Endothelial cell of umbilical vein (primary cell): ENCODE measurements around the gene ZNF598. TPM values are rescaled to one million over a fixed set of nuclear protein-coding genes. Genes with fewer than 3 reads are reported as not detected.

Source experiments
- BruUV-seq: library from RNA; stranded (reverse); fragments of 400-500 nt; replicated peaks from 2 replicates; lab custom pipeline; 2021; lab: Mats Ljungman, UMichigan
- CTCF ChIA-PET: fragments of 300-600, 350-600 bp; sonication (Branson Sonifier 250); formaldehyde crosslinking; loops from one replicate; lab custom pipeline; 2021; ENCODE audit warnings: antibody characterized with exemption, inconsistent platforms; lab: Charles Lee
- POLR2A ChIA-PET: fragments of 300-600, 350-600 bp; sonication (Branson Sonifier 250); formaldehyde crosslinking; loops from one replicate; lab custom pipeline; 2021; ENCODE audit warnings: antibody characterized with exemption, inconsistent platforms; lab: Charles Lee
- DNase-seq: peaks from one replicate; pipeline ENCODE4 v3.0.0-alpha.2; 2011; ENCODE audit warnings: low read depth, low spot score
- FAIRE-seq: peaks from 2 replicates; lab custom pipeline; 2011; peaks lifted over from hg19 to GRCh38; lab: Jason Lieb, UNC
- H2AFZ ChIP-seq: 2 replicates; pipeline ENCODE4 v1.6.0; 2012; ENCODE audit warnings: low read depth, low read length, control low read depth, inconsistent platforms
- H3K27ac ChIP-seq: 2 replicates; pipeline ENCODE4 v1.5.1; 2011; ENCODE audit warnings: low read depth, mild to moderate bottlenecking, control low read depth, low read length, moderate library complexity; ENCODE audit not compliant: insufficient read depth
- H3K27me3 ChIP-seq, 2 experiments: 2 replicates each; pipeline versions ENCODE4 v1.6.0 to v1.6.1; 2011; ENCODE audit warnings: low read length in 2 of 2, mixed read lengths in 1 of 2; ENCODE audit not compliant: control insufficient read depth in 2 of 2, insufficient read depth in 2 of 2
- H3K36me3 ChIP-seq, 2 experiments: 2 replicates in 1 of 2; 3 replicates in 1 of 2; pipeline ENCODE4 v1.5.1; 2011; ENCODE audit warnings: low read length in 2 of 2, mild to moderate bottlenecking in 1 of 2, moderate library complexity in 1 of 2; ENCODE audit not compliant: control insufficient read depth in 2 of 2, insufficient read depth in 2 of 2; ENCODE audit errors: extremely low read depth in 1 of 2
- H3K4me1 ChIP-seq: 3 replicates; pipeline ENCODE4 v1.5.1; 2011; ENCODE audit warnings: mild to moderate bottlenecking, low read length; ENCODE audit not compliant: control insufficient read depth, insufficient read depth; ENCODE audit errors: extremely low read depth
- H3K4me2 ChIP-seq: 2 replicates; pipeline ENCODE4 v1.6.1; 2011; ENCODE audit warnings: low read length, control low read depth, mixed read lengths; ENCODE audit not compliant: insufficient read depth
- H3K4me3 ChIP-seq, 3 experiments: fragments of 200-600 bp in 1 of 3; sonication (generic), shearing (Covaris generic) in 1 of 3; replicated peaks in 1 of 3; 2 replicates each; pipeline ENCODE4 v1.5.1; 2011 to 2016; ENCODE audit warnings: control low read depth in 3 of 3, low read length in 3 of 3, mild to moderate bottlenecking in 2 of 3, inconsistent platforms in 1 of 3, low read depth in 1 of 3, moderate library complexity in 1 of 3; ENCODE audit not compliant: insufficient read depth in 1 of 3
- H3K79me2 ChIP-seq: 2 replicates; pipeline ENCODE4 v1.6.0; 2012; ENCODE audit warnings: low read length, inconsistent platforms; ENCODE audit not compliant: control insufficient read depth, insufficient read depth
- H3K9ac ChIP-seq: replicated peaks from 2 replicates; pipeline ENCODE3; 2011; ENCODE audit warnings: low read length, control low read depth; ENCODE audit not compliant: insufficient read depth; ENCODE audit errors: extremely low read depth
- H3K9me1 ChIP-seq: replicated peaks from 3 replicates; pipeline ENCODE4 v1.6.0; 2011; ENCODE audit warnings: mild to moderate bottlenecking, low read length; ENCODE audit not compliant: control insufficient read depth, insufficient read depth; ENCODE audit errors: extremely low read depth
- H3K9me3 ChIP-seq: replicated peaks from 2 replicates; pipeline ENCODE4 v1.5.1; 2012; ENCODE audit warnings: low read length, inconsistent platforms; ENCODE audit not compliant: control insufficient read depth, insufficient read depth
- H4K20me1 ChIP-seq: replicated peaks from 2 replicates; pipeline ENCODE3; 2011; ENCODE audit warnings: mild to moderate bottlenecking, low read length; ENCODE audit not compliant: control insufficient read depth, insufficient read depth; ENCODE audit errors: extremely low read depth
- EZH2 ChIP-seq: IDR thresholded peaks from 2 replicates; pipeline ENCODE4 v1.6.1; 2012; ENCODE audit warnings: borderline replicate concordance, low read depth, mild to moderate bottlenecking, moderate library complexity, low read length, inconsistent platforms; ENCODE audit not compliant: severe bottlenecking
- FOS ChIP-seq: IDR thresholded peaks from 2 replicates; pipeline ENCODE4 v1.6.1; 2011; ENCODE audit warnings: mild to moderate bottlenecking, low read length, moderate library complexity, borderline replicate concordance; ENCODE audit not compliant: insufficient read depth
- GATA2 ChIP-seq: IDR thresholded peaks from 2 replicates; pipeline ENCODE4 v1.7.0; 2011; ENCODE audit warnings: low read depth, mild to moderate bottlenecking, moderate library complexity, mixed read lengths, low read length; ENCODE audit not compliant: insufficient read length, insufficient read depth
- JUN ChIP-seq: IDR thresholded peaks from 2 replicates; pipeline ENCODE4 v1.6.1; 2011; ENCODE audit warnings: borderline replicate concordance, low read depth; ENCODE audit not compliant: insufficient read length, insufficient read depth
- MYC ChIP-seq: IDR thresholded peaks from one replicate; pipeline ENCODE4 v1.6.1; 2011; ENCODE audit warnings: mild to moderate bottlenecking, low read depth, low read length
- POLR2A ChIP-seq: IDR thresholded peaks from 2 replicates; pipeline ENCODE4 v1.6.1; 2012; ENCODE audit warnings: low read depth, mild to moderate bottlenecking, control low read depth, low read length
- POLR2AphosphoS5 ChIP-seq: IDR thresholded peaks from 2 replicates; pipeline ENCODE4 v1.6.1; 2012; ENCODE audit warnings: low read depth, mild to moderate bottlenecking, control low read depth, low read length, moderate library complexity; ENCODE audit not compliant: insufficient read depth
- dilution Hi-C: fragments of 300-500 bp; cut with MboI; formaldehyde crosslinking; loops from one replicate; pipeline ENCODE4 v1.15.0; 2019; ENCODE audit warnings: low sequenced_read_pairs; ENCODE audit not compliant: extremely low pct_ligation_motif_present
- intact Hi-C: fragments of 100-400 bp; cut with micrococcal nuclease; formaldehyde crosslinking; loops from one replicate; pipeline ENCODE4 v1.10.0; 2022
- polyA plus RNA-seq, 4 experiments: library from polyadenylated mRNA; depleted of rRNA in 3 of 4; stranded (reverse) in 3 of 4; unstranded in 1 of 4; fragments of >200 nt; gene quantifications; 2 replicates each; pipeline versions ENCODE4 v1.2.1 to v1.2.3, GENCODE V29; 2011 to 2012; ENCODE audit warnings: missing spikeins in 1 of 4
- total RNA-seq: library from RNA; stranded (reverse); gene quantifications from 2 replicates; pipeline ENCODE4 v1.2.3, GENCODE V29; 2021
- TF ChIP-seq, protein P1 (sequence below), 2 donors: IDR thresholded peaks; 1 replicate in 1 of 2; 2 replicates in 1 of 2; pipeline ENCODE4 v1.5.1; 2011; ENCODE audit warnings: low read length in 2 of 2, mild to moderate bottlenecking in 2 of 2, moderate library complexity in 2 of 2, control low read depth in 1 of 2, inconsistent platforms in 1 of 2, low read depth in 1 of 2; ENCODE audit not compliant: insufficient read depth in 1 of 2; ENCODE audit errors: extremely low read depth in 1 of 2
- TF ChIP-seq, protein P2 (sequence below): IDR thresholded peaks from 2 replicates; pipeline ENCODE4 v1.6.1; 2011; ENCODE audit not compliant: insufficient read depth, insufficient read length

The ZNF598 gene
- total and polyA plus RNA-seq, 2 donors (not counting 3 experiments of a cell fraction or from before 2014, with no cell fraction given): 43.3 to 67.0 TPM

DNA sequence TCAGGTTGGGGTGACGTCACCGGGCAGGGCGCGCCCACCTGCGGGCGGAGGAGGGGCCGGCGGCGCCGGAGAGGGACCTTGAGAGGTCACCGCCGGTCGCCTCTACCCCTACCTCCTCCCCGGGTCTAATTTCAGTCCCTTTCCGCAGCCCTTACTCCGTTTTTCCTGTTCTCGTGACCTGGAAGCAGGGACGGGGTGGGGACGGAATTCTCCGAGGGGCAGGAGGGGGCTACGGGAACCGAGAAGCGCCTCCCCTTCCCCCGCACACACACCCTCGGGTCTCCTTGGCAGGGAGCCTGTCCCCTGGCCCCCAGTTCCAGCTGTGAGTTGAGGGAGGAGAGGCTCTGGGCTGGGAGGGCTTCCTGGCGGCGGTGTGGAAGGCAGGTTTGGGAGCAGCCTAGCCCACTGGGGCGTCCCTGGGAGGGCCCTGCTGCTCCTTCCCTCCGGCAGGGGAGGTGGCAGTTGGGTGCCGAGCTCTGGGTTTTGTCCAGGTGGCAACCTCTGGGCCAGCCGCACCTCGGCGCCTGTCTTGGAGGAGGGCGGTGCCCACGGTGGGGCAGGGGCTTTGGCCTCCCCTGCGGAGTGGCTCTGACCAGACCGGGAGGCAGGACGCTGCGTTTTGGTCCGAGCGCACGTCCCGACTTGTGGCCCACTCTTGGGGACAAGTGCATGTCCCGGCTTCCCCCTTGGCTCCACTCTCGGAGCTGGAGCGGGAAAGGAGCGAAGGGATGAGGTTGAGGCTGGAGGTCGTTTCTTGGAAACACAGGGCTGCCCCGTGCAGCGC, 19.1 kb downstream of the ZNF598 start:
- POLR2A ChIA-PET: no interaction called here
- dilution Hi-C loops: no loop called here
- FAIRE-seq: no peak
- intact Hi-C loops: no loop called here
- no peak overlapping the region for H2AFZ ChIP-seq
- no peaks in the 10 kb centered on the region for H3K79me2 ChIP-seq
- no peaks in the 10 kb centered on the region for H4K20me1 ChIP-seq
- no peaks in the 10 kb centered on the region for H3K9me3 ChIP-seq
- TF ChIP-seq EZH2 (peak; percentile 87), GATA2 (no peak)
- CTCF ChIA-PET: interaction anchor here (2.5 to 3.9 kb wide), 2 partner anchors 12 to 150 kb away, joined by 9 to 23 read pairs; no protein-coding TSS in a partner anchor
- BruUV-seq: no TSS peak
- H3K9me1 ChIP-seq: no peaks in the 10 kb centered on the region
- no peak for DNase-seq
- H3K4me3 ChIP-seq: no peak overlapping the region
- peaks cover 0 to 7% of the 10 kb centered on the region in 2 experiments for H3K36me3 ChIP-seq
- no peak overlapping the region for H3K27ac ChIP-seq
- peaks cover 7% of the 10 kb centered on the region for H3K4me1 ChIP-seq
- no peak overlapping the region for H3K4me2 ChIP-seq
- H3K27me3 ChIP-seq: peaks cover 23 to 24% of the 10 kb centered on the region in 2 experiments
- H3K9ac ChIP-seq: no peak overlapping the region

- no peak overlapping the region for H3K9ac ChIP-seq
- CTCF ChIA-PET: no interaction called here
- FAIRE-seq (no peak), DNase-seq (no peak)
- peaks cover 23 to 24% of the 10 kb centered on the region in 2 experiments for H3K27me3 ChIP-seq
- no peaks in the 10 kb centered on the region for H3K9me1 ChIP-seq
- H3K9me3 ChIP-seq: no peaks in the 10 kb centered on the region
- dilution Hi-C loops (no loop called here), intact Hi-C loops (no loop called here)
- no peaks in the 10 kb centered on the region for H4K20me1 ChIP-seq
- BruUV-seq: no TSS peak
- H3K27ac ChIP-seq: no peak overlapping the region
- H3K36me3 ChIP-seq: peaks cover 0 to 7% of the 10 kb centered on the region in 2 experiments
- no peak overlapping the region for H2AFZ ChIP-seq
- H3K4me1 ChIP-seq: peaks cover 11% of the 10 kb centered on the region
- no peak overlapping the region for H3K4me3 ChIP-seq
- peaks cover 3% of the 10 kb centered on the region for H3K79me2 ChIP-seq
- POLR2A ChIA-PET: no interaction called here
- H3K4me2 ChIP-seq: no peak overlapping the region
- TF ChIP-seq GATA2: no peak
- TF ChIP-seq, protein P1, sequence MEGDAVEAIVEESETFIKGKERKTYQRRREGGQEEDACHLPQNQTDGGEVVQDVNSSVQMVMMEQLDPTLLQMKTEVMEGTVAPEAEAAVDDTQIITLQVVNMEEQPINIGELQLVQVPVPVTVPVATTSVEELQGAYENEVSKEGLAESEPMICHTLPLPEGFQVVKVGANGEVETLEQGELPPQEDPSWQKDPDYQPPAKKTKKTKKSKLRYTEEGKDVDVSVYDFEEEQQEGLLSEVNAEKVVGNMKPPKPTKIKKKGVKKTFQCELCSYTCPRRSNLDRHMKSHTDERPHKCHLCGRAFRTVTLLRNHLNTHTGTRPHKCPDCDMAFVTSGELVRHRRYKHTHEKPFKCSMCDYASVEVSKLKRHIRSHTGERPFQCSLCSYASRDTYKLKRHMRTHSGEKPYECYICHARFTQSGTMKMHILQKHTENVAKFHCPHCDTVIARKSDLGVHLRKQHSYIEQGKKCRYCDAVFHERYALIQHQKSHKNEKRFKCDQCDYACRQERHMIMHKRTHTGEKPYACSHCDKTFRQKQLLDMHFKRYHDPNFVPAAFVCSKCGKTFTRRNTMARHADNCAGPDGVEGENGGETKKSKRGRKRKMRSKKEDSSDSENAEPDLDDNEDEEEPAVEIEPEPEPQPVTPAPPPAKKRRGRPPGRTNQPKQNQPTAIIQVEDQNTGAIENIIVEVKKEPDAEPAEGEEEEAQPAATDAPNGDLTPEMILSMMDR (IDR thresholded peaks at IDR 0.05; ENCODE audit: extremely low read depth in 1 of 2, insufficient read depth in 1 of 2, low read depth in 1 of 2, low read length in 2 of 2): no peak
- no peak for TF ChIP-seq FOS
- no peak for TF ChIP-seq POLR2A
- no peak for TF ChIP-seq POLR2AphosphoS5
- no peak for TF ChIP-seq EZH2
- TF ChIP-seq, protein P2, sequence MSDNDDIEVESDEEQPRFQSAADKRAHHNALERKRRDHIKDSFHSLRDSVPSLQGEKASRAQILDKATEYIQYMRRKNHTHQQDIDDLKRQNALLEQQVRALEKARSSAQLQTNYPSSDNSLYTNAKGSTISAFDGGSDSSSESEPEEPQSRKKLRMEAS: no peak
- TF ChIP-seq MYC: no peak
- TF ChIP-seq JUN: no peak
Observed at GRCh38 chr16:1990101-1990350, 19.6 kb downstream of the ZNF598 start.
